IMR-90 (cell line): ENCODE results near the gene SLC2A3. TPM values are rescaled to one million over a fixed set of nuclear protein-coding genes. Genes with fewer than 3 reads are reported as not detected.

ENCODE experiments used
- ATAC-seq: fragments of 200-7000 bp; cut with Tn5 transposase; 2 replicates; pipeline ENCODE4 v1.9.1; 2020; ENCODE audit warnings: low read depth, mild to moderate bottlenecking, moderate library complexity
- BruUV-seq: library from RNA; stranded (reverse); fragments of 400-500 nt; replicated peaks from 2 replicates; lab custom pipeline; 2021; lab: Mats Ljungman, UMichigan
- CTCF ChIA-PET: fragments of 300-600 bp; formaldehyde crosslinking; extraction: SDS; loops from one replicate; lab custom pipeline; 2021; ENCODE audit warnings: antibody characterized with exemption; lab: Yijun Ruan, JAX
- POLR2A ChIA-PET: fragments of 300-600 bp; sonication (Branson Sonifier 250); formaldehyde crosslinking; loops from one replicate; lab custom pipeline; 2022; ENCODE audit warnings: antibody characterized with exemption; ENCODE audit not compliant: unreplicated experiment; lab: Charles Lee
- DNase-seq: peaks from one replicate; pipeline ENCODE4 v3.0.0; 2013
- H2AFZ ChIP-seq: replicated peaks from 2 replicates; pipeline ENCODE3; 2013; ENCODE audit warnings: low read length, mild to moderate bottlenecking; ENCODE audit not compliant: poor library complexity
- H2AK5ac ChIP-seq: 2 replicates; pipeline ENCODE4 v1.6.1; 2013; ENCODE audit warnings: low read depth, low read length, inconsistent platforms
- H2AK9ac ChIP-seq: replicated peaks from 2 replicates; pipeline ENCODE3; 2013; ENCODE audit warnings: mild to moderate bottlenecking, low read depth, low read length, moderate library complexity; ENCODE audit not compliant: poor library complexity
- H2BK120ac ChIP-seq: 2 replicates; pipeline ENCODE4 v1.6.1; 2013; ENCODE audit warnings: low read depth, low read length, inconsistent platforms
- H2BK15ac ChIP-seq: 3 replicates; pipeline ENCODE4 v1.6.1; 2013; ENCODE audit warnings: low read depth, low read length, inconsistent platforms
- H2BK20ac ChIP-seq: 2 replicates; pipeline ENCODE4 v1.6.1; 2013; ENCODE audit warnings: low read depth, mild to moderate bottlenecking, inconsistent platforms, low read length, moderate library complexity
- H2BK5ac ChIP-seq: 2 replicates; pipeline ENCODE4 v1.6.1; 2013; ENCODE audit warnings: mild to moderate bottlenecking, low read depth, low read length, inconsistent platforms; ENCODE audit not compliant: poor library complexity, severe bottlenecking
- H3K14ac ChIP-seq: replicated peaks from 2 replicates; pipeline ENCODE4 v1.6.1; 2013; ENCODE audit warnings: low read depth, low read length, inconsistent platforms
- H3K18ac ChIP-seq: 2 replicates; pipeline ENCODE4 v1.6.1; 2013; ENCODE audit warnings: low read depth, low read length, control low read depth
- H3K23ac ChIP-seq: 2 replicates; pipeline ENCODE4 v1.6.1; 2013; ENCODE audit warnings: low read depth, low read length, inconsistent platforms
- H3K27ac ChIP-seq: 2 replicates; pipeline ENCODE4 v1.5.1; 2013; ENCODE audit warnings: mild to moderate bottlenecking, control low read depth, low read length; ENCODE audit not compliant: insufficient read depth
- H3K27me3 ChIP-seq: 2 replicates; pipeline ENCODE4 v1.6.1; 2013; ENCODE audit warnings: low read length; ENCODE audit not compliant: control insufficient read depth, insufficient read depth
- H3K36me3 ChIP-seq: 2 replicates; pipeline ENCODE4 v1.6.1; 2013; ENCODE audit warnings: low read length, mixed read lengths; ENCODE audit not compliant: control insufficient read depth, insufficient read depth
- H3K4ac ChIP-seq: 2 replicates; pipeline ENCODE4 v1.6.1; 2013; ENCODE audit warnings: low read depth, low read length, inconsistent platforms
- H3K4me1 ChIP-seq: 2 replicates; pipeline ENCODE4 v1.6.1; 2013; ENCODE audit warnings: low read length, mixed read lengths; ENCODE audit not compliant: control insufficient read depth, insufficient read depth
- H3K4me2 ChIP-seq: 2 replicates; pipeline ENCODE4 v1.6.1; 2013; ENCODE audit warnings: low read depth, mild to moderate bottlenecking, control low read depth, low read length, moderate library complexity
- H3K4me3 ChIP-seq: 2 replicates; pipeline ENCODE4 v1.5.1; 2013; ENCODE audit warnings: low read depth, mild to moderate bottlenecking, control low read depth, low read length, moderate library complexity; ENCODE audit not compliant: insufficient read depth
- H3K56ac ChIP-seq: 2 replicates; pipeline ENCODE4 v1.6.1; 2013; ENCODE audit warnings: low read length, inconsistent platforms; ENCODE audit not compliant: insufficient read depth; ENCODE audit errors: extremely low read depth
- H3K79me1 ChIP-seq, 2 experiments: 2 replicates each; pipeline ENCODE4 v1.6.1; 2013; ENCODE audit warnings: low read length in 2 of 2, inconsistent platforms in 1 of 2, low read depth in 1 of 2
- H3K9ac ChIP-seq: 2 replicates; pipeline ENCODE4 v1.6.1; 2013; ENCODE audit warnings: low read depth, low read length, control low read depth
- H3K9me1 ChIP-seq: 2 replicates; pipeline ENCODE4 v1.6.1; 2013; ENCODE audit warnings: low read length, inconsistent platforms; ENCODE audit not compliant: insufficient read depth
- H3K9me3 ChIP-seq: 2 replicates; pipeline ENCODE4 v1.6.1; 2013; ENCODE audit warnings: low read length; ENCODE audit not compliant: control insufficient read depth, insufficient read depth
- H4K20me1 ChIP-seq: 2 replicates; pipeline ENCODE4 v1.6.1; 2013; ENCODE audit warnings: low read length, inconsistent platforms; ENCODE audit not compliant: insufficient read depth
- H4K5ac ChIP-seq: 2 replicates; pipeline ENCODE4 v1.6.1; 2013; ENCODE audit warnings: mild to moderate bottlenecking, low read depth, low read length, control low read depth
- H4K8ac ChIP-seq, 2 experiments: 2 replicates each; pipeline ENCODE4 v1.6.1; 2013; ENCODE audit warnings: low read depth in 2 of 2, low read length in 2 of 2, control low read depth in 1 of 2, inconsistent platforms in 1 of 2
- H4K91ac ChIP-seq: 2 replicates; pipeline ENCODE4 v1.6.1; 2013; ENCODE audit warnings: low read depth, low read length, inconsistent platforms; ENCODE audit not compliant: insufficient read depth
- BHLHE40 ChIP-seq: fragments of 150-350 bp; IDR thresholded peaks from 2 replicates; pipeline ENCODE4 v1.6.1; 2016; ENCODE audit warnings: mild to moderate bottlenecking, low read depth, low read length
- CEBPB ChIP-seq: IDR thresholded peaks from 2 replicates; pipeline ENCODE4 v1.6.1; 2012; ENCODE audit warnings: low read depth, low read length, improper control_type of control experiment
- CHD1 ChIP-seq: IDR thresholded peaks from 2 replicates; pipeline ENCODE4 v1.6.1; 2012; ENCODE audit warnings: low read depth, low read length, improper control_type of control experiment
- CTCF ChIP-seq: conservative IDR thresholded peaks from 2 replicates; pipeline ENCODE4 v1.5.1; 2012; ENCODE audit warnings: mild to moderate bottlenecking, low read depth, low read length, improper control_type of control experiment
- FOS ChIP-seq: fragments of 150-350 bp; IDR thresholded peaks from 2 replicates; pipeline ENCODE4 v1.6.1; 2016; ENCODE audit warnings: low read depth, low read length
- MAFK ChIP-seq: IDR thresholded peaks from 2 replicates; pipeline ENCODE4 v1.6.1; 2012; ENCODE audit warnings: low read depth, low read length, improper control_type of control experiment
- MAZ ChIP-seq: IDR thresholded peaks from 2 replicates; pipeline ENCODE4 v1.6.1; 2012; ENCODE audit warnings: low read depth, mild to moderate bottlenecking, low read length, improper control_type of control experiment, moderate library complexity, borderline replicate concordance
- MXI1 ChIP-seq: IDR thresholded peaks from 2 replicates; pipeline ENCODE4 v1.6.1; 2012; ENCODE audit warnings: low read depth, mild to moderate bottlenecking, low read length, moderate library complexity, borderline replicate concordance
- NFE2L2 ChIP-seq: fragments of 150-350 bp; IDR thresholded peaks from 2 replicates; pipeline ENCODE4 v1.6.1; 2016; ENCODE audit warnings: low read depth, mild to moderate bottlenecking, low read length
- POLR2A ChIP-seq: IDR thresholded peaks from 2 replicates; pipeline ENCODE4 v1.6.1; 2012; ENCODE audit warnings: mild to moderate bottlenecking, low read depth, low read length
- RAD21 ChIP-seq: IDR thresholded peaks from 2 replicates; pipeline ENCODE4 v1.6.1; 2012; ENCODE audit warnings: low read length, improper control_type of control experiment
- RCOR1 ChIP-seq: IDR thresholded peaks from 2 replicates; pipeline ENCODE4 v1.6.1; 2012; ENCODE audit warnings: mild to moderate bottlenecking, low read length, improper control_type of control experiment; ENCODE audit not compliant: insufficient replicate concordance
- RFX5 ChIP-seq: IDR thresholded peaks from 2 replicates; pipeline ENCODE4 v1.8.0; 2012; ENCODE audit warnings: low read depth, mild to moderate bottlenecking, low read length, moderate library complexity
- SMC3 ChIP-seq: fragments of 150-350 bp; IDR thresholded peaks from 2 replicates; pipeline ENCODE4 v1.6.1; 2016; ENCODE audit warnings: low read depth, mild to moderate bottlenecking, antibody characterized with exemption, low read length, moderate library complexity
- WGBS, 2 experiments: methylation state at CpG; one replicate each; pipeline versions ENCODE4 v1.1.5 to v1.1.7; 2013; ENCODE audit warnings: missing lambda C conversion rate in 2 of 2; ENCODE audit not compliant: insufficient read length in 1 of 2; ENCODE audit errors: extremely low coverage in 2 of 2; 5-methylcytosine and 5-hydroxymethylcytosine counted together
- dilution Hi-C: fragments of 300-500 bp; cut with HindIII; formaldehyde crosslinking; loops from one replicate; pipeline ENCODE4 v1.14.3; 2018; ENCODE audit warnings: low sequenced_read_pairs; ENCODE audit not compliant: unreplicated experiment
- in situ Hi-C: fragments of 300-500 bp; cut with MboI; formaldehyde crosslinking; loops from 3 replicates; pipeline ENCODE4 v1.14.3; 2019; ENCODE audit warnings: low sequenced_read_pairs, inconsistent platforms, mixed read lengths
- intact Hi-C: fragments of 100-400 bp; cut with micrococcal nuclease; formaldehyde crosslinking; loops from 2 replicates; pipeline ENCODE4 v1.10.0; 2022
- polyA plus RNA-seq, 3 experiments: library from polyadenylated mRNA; depleted of rRNA; stranded (reverse); fragments of >200 nt; gene quantifications; 2 replicates each; pipeline ENCODE4 v1.2.3, GENCODE V29; 2012; ENCODE audit warnings: low replicate concordance in 1 of 3
- total RNA-seq: library from RNA; depleted of rRNA; stranded (reverse); fragments of >200 nt; gene quantifications from 2 replicates; pipeline ENCODE4 v1.2.3, GENCODE V29; 2012
- TF ChIP-seq, protein P1 (sequence below): fragments of 150-350 bp; IDR thresholded peaks from 2 replicates; pipeline ENCODE4 v1.6.1; 2016; ENCODE audit warnings: low read depth, mild to moderate bottlenecking, low read length, moderate library complexity, borderline replicate concordance
- TF ChIP-seq, protein P2 (sequence below): fragments of 150-350 bp; IDR thresholded peaks from 2 replicates; pipeline ENCODE4 v1.6.1; 2017; ENCODE audit warnings: mild to moderate bottlenecking, antibody characterized with exemption, low read length, low read depth

The SLC2A3 gene
- total and polyA plus RNA-seq, 2 of the 4 experiments (the other 2 are of a cell fraction) = 46.1 to 54.8 TPM

DNA sequence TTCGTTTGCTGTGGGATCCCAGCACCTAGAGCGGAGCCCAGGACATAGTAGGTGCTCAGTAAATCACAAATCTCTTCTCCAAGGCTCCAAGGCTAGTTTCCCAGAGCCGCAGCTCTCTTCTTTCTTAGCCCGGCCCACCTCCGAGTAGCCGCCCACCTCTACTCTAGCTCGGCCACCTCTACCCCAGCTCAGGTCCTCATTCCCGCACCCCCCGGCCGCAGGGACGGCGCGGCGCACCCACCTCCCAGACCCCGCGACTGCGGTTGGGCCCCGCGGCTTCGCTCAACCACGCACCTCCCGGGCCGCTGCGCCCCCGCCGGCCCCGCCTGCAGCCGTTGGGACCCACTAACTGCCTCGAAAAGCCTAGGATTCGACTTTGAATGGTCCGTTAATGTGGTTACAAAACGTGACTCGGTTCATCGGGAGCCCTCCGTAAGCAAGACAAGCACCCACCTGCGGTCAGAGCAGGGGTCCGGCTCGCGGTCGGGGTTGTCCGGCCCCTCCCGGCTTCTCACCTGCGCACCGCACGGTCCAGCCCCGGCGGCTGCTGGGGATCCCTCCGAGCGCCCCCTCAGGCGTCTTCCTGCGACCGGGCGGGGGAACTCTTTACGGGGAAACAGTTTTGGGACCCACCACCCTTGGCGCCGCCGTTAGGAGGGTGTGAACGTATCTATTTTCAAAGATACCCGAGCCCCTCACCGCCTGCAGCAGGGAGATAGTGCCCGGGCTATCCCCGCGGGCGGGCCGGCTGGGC, 63.2 kb downstream of the SLC2A3 start, which contains the start of gene SLC2A14:
TSS of gene SLC2A14 (minus strand) at position 350 of the 754 bp plus-strand sequence. CDS start 3,035 bp downstream, outside the sequence.
- Histone ChIP-seq H3K23ac (no peak within 1 kb of the TSS), H3K4me2 (no peak within 1 kb of the TSS; the same call in 1 of the 2 replicates), H3K4ac (no peak within 1 kb of the TSS), H3K27ac (no peak within 1 kb of the TSS), H3K4me3 (no peak within 1 kb of the TSS), H4K8ac (no peak within 1 kb of the TSS), H4K91ac (no peak within 1 kb of the TSS), H2BK5ac (no peak within 1 kb of the TSS), H2AK5ac (no peak within 1 kb of the TSS), H4K20me1 (no peaks in the 10 kb centered on the region), H3K9ac (no peak within 1 kb of the TSS), H2BK120ac (no peak within 1 kb of the TSS), H4K5ac (no peak within 1 kb of the TSS), H3K56ac (no peak within 1 kb of the TSS), H2AK9ac (no peak within 1 kb of the TSS), H3K36me3 (no peaks in the 10 kb centered on the region), H3K14ac (no peak within 1 kb of the TSS), H3K9me3 (no peaks in the 10 kb centered on the region), H2AFZ (peak within 1 kb of the TSS; percentile 51), H3K27me3 (peaks cover 31% of the 10 kb centered on the region), H2BK15ac (no peak within 1 kb of the TSS), H3K79me1 (no peaks in the 10 kb centered on the region), H3K4me1 (no peaks in the 10 kb centered on the region), H2BK20ac (no peak within 1 kb of the TSS), H3K9me1 (no peaks in the 10 kb centered on the region), H3K18ac (no peak within 1 kb of the TSS)
- WGBS, 2 experiments = 20% methylated on average over 50 of the region's 65 CpGs; no CpG with 5 or more reads in 1 of the 2 experiments
- BruUV-seq = no TSS peak
- in situ Hi-C loops (no loop called here), dilution Hi-C loops (no loop called here), intact Hi-C loops (no loop called here)
- TF ChIP-seq CHD1 (no peak), NFE2L2 (no peak), RFX5 (no peak), BHLHE40 (no peak), MAZ (no peak), RAD21 (no peak), CEBPB (no peak), POLR2A (no peak), RCOR1 (no peak), MXI1 (no peak), CTCF (no peak), FOS (no peak), SMC3 (no peak), MAFK (no peak)
- TF ChIP-seq, protein P1, sequence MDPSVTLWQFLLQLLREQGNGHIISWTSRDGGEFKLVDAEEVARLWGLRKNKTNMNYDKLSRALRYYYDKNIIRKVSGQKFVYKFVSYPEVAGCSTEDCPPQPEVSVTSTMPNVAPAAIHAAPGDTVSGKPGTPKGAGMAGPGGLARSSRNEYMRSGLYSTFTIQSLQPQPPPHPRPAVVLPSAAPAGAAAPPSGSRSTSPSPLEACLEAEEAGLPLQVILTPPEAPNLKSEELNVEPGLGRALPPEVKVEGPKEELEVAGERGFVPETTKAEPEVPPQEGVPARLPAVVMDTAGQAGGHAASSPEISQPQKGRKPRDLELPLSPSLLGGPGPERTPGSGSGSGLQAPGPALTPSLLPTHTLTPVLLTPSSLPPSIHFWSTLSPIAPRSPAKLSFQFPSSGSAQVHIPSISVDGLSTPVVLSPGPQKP = no peak
- TF ChIP-seq, protein P2, sequence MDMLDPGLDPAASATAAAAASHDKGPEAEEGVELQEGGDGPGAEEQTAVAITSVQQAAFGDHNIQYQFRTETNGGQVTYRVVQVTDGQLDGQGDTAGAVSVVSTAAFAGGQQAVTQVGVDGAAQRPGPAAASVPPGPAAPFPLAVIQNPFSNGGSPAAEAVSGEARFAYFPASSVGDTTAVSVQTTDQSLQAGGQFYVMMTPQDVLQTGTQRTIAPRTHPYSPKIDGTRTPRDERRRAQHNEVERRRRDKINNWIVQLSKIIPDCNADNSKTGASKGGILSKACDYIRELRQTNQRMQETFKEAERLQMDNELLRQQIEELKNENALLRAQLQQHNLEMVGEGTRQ = no peak
- CTCF ChIA-PET = no interaction called here
- DNase-seq (no peak), ATAC-seq (no peak; the same call in 1 of the 2 replicates)
- POLR2A ChIA-PET = no interaction called here
